K562 (cell line): Measurements from ENCODE around the gene HBEGF. TPM values are rescaled to one million over a fixed set of nuclear protein-coding genes. Genes with fewer than 3 reads are reported as not detected.

Experiments
- CREB3L1 ChIP-seq: fragments of 450-650 bp; IDR thresholded peaks from 2 replicates; pipeline ENCODE4 v1.6.1; 2014; ENCODE audit warnings: low read depth, mild to moderate bottlenecking, moderate library complexity, borderline replicate concordance
- E2F4 ChIP-seq: sonication (generic); formaldehyde crosslinking; IDR thresholded peaks from 2 replicates; pipeline ENCODE4 v1.8.0; 2022; ENCODE audit warnings: mild to moderate bottlenecking, low read depth, missing genetic modification reagents
- GABPB1 ChIP-seq: sonication (generic); formaldehyde crosslinking; IDR thresholded peaks from 2 replicates; pipeline ENCODE4 v1.8.0; 2022; ENCODE audit warnings: mild to moderate bottlenecking, missing genetic modification reagents
- HDAC3 ChIP-seq: fragments of 450-650 bp; IDR thresholded peaks from 2 replicates; pipeline ENCODE4 v1.6.1; 2018; ENCODE audit warnings: borderline replicate concordance, mild to moderate bottlenecking, moderate library complexity; ENCODE audit not compliant: partially characterized antibody
- MAZ ChIP-seq, 2 experiments: fragments of 450-650 bp in 1 of 2; sonication (generic) in 1 of 2; formaldehyde crosslinking; IDR thresholded peaks in 1 of 2; conservative IDR thresholded peaks in 1 of 2; 2 replicates each; pipeline versions ENCODE4 v1.4.0 to v1.5.0; 2020; ENCODE audit warnings: mild to moderate bottlenecking in 1 of 2, missing genetic modification reagents in 1 of 2
- RBFOX2 ChIP-seq: fragments of 200-400 bp; formaldehyde crosslinking; IDR thresholded peaks from 2 replicates; pipeline ENCODE4 v1.6.1; 2017; ENCODE audit warnings: low read depth, mild to moderate bottlenecking, low read length, moderate library complexity
- REST ChIP-seq, 2 experiments: fragments of 450-650 bp; formaldehyde crosslinking in 1 of 2; IDR thresholded peaks; 2 replicates each; pipeline versions ENCODE4 v1.4.0 to v1.6.1; 2014 to 2020; ENCODE audit warnings: mild to moderate bottlenecking in 2 of 2, borderline replicate concordance in 1 of 2, low read depth in 1 of 2
- RFX1 ChIP-seq: fragments of 450-650 bp; IDR thresholded peaks from 2 replicates; pipeline ENCODE4 v1.6.1; 2016; ENCODE audit warnings: mild to moderate bottlenecking, moderate library complexity
- TRIM24 ChIP-seq, 2 experiments: fragments of 450-650 bp; IDR thresholded peaks; 2 replicates each; pipeline ENCODE4 v1.6.1; 2016
- ZNF133 ChIP-seq: fragments of 250-450 bp; sonication (Bioruptor Pico); IDR thresholded peaks from 2 replicates; pipeline ENCODE4 v1.4.0; 2020; ENCODE audit warnings: mild to moderate bottlenecking
- ZNF140 ChIP-seq: fragments of 250-450 bp; sonication (Bioruptor Pico); IDR thresholded peaks from 2 replicates; pipeline ENCODE4 v1.8.0; 2021; ENCODE audit warnings: moderate library complexity, mild to moderate bottlenecking, inconsistent platforms
- ZNF212 ChIP-seq: fragments of 450-650 bp; formaldehyde crosslinking; IDR thresholded peaks from 2 replicates; pipeline ENCODE4 v1.4.0; 2020; ENCODE audit warnings: mild to moderate bottlenecking
- ZNF316 ChIP-seq: fragments of 450-650 bp; IDR thresholded peaks from 2 replicates; pipeline ENCODE4 v1.6.1; 2016
- polyA plus RNA-seq, 8 experiments: library from polyadenylated mRNA; depleted of rRNA in 4 of 8; stranded (reverse) in 5 of 8; unstranded in 3 of 8; fragments of >200 nt; fragmentation: Nextera tagmentation in 2 of 8; fragmentation: Illumina TruSeq in 1 of 8; extraction: Ambion mirVana in 2 of 8; extraction: Trizol in 1 of 8; gene quantifications; 2 replicates each; pipeline versions ENCODE4 v1.2.1 to v1.2.3, GENCODE V29; 2011 to 2014; ENCODE audit warnings: inconsistent platforms in 1 of 8, missing spikeins in 1 of 8
- total RNA-seq, 7 experiments: library from RNA; depleted of rRNA in 6 of 7; stranded (reverse); fragments of >200 nt in 6 of 7; fragmentation: Illumina TruSeq in 2 of 7; extraction: Trizol in 2 of 7; gene quantifications; 2 replicates each; pipeline versions ENCODE4 v1.2.1 to v1.2.3, GENCODE V29; 2011 to 2021; ENCODE audit warnings: low replicate concordance in 1 of 7

The HBEGF gene
- total and polyA plus RNA-seq, 9 of the 15 experiments (the other 6 are each of a cell fraction or from before 2014, with no cell fraction given): 0.11 to 1.1 (median 0.60) TPM

- no peak for TF ChIP-seq E2F4 (CRISPR knock-in tag)
- peak; percentile 74; the same call in 1 of the 2 replicates for TF ChIP-seq REST (IDR thresholded peaks at IDR 0.05; ENCODE audit: borderline replicate concordance)
- no peak for TF ChIP-seq REST (CRISPR knock-in tag; IDR thresholded peaks at IDR 0.05; ENCODE audit: low read depth)
- TF ChIP-seq CREB3L1: no peak
- TF ChIP-seq RFX1: peak; percentile 83
- TF ChIP-seq HDAC3: no peak
- TF ChIP-seq ZNF133 (CRISPR knock-in tag): no peak
- 0 out of 2 replicates have a peak, but pooled peaks have one; percentile 12 for TF ChIP-seq ZNF316
- peak; percentile 35 to 50; a peak in 2 of 4 replicates for TF ChIP-seq MAZ (CRISPR knock-in tag; conservative IDR thresholded peaks at IDR 0.05 in 1 of 2, IDR thresholded peaks at IDR 0.05 in 1 of 2)
- TF ChIP-seq RBFOX2: 0 out of 2 replicates have a peak, but pooled peaks have one; percentile 33
- TF ChIP-seq ZNF212: no peak
- TF ChIP-seq ZNF140 (CRISPR knock-in tag): no peak
- peak; percentile 60; the same call in 1 of the 2 replicates for TF ChIP-seq GABPB1 (CRISPR knock-in tag)
- 0 out of 4 replicates have a peak, but pooled peaks of 1 of the 2 experiments have one; percentile 12 for TF ChIP-seq TRIM24 (IDR thresholded peaks at IDR 0.05)
Measured at GRCh38 chr5:140362875-140363630, 16.6 kb upstream of the HBEGF start (continued).
